ENCODE measurements around the gene DMTF1. TPM values are rescaled to one million over a fixed set of nuclear protein-coding genes. Genes with fewer than 3 reads are reported as not detected.
A peak's percentile ranks its signal among the peaks of the same experiment; 100 is the strongest.

DMTF1 gene
- total and polyA plus RNA-seq, 10 of the 15 experiments (the other 5 are each of a cell fraction or from before 2014, with no cell fraction given): 24.3 to 191 (median 72.0) TPM

DNA sequence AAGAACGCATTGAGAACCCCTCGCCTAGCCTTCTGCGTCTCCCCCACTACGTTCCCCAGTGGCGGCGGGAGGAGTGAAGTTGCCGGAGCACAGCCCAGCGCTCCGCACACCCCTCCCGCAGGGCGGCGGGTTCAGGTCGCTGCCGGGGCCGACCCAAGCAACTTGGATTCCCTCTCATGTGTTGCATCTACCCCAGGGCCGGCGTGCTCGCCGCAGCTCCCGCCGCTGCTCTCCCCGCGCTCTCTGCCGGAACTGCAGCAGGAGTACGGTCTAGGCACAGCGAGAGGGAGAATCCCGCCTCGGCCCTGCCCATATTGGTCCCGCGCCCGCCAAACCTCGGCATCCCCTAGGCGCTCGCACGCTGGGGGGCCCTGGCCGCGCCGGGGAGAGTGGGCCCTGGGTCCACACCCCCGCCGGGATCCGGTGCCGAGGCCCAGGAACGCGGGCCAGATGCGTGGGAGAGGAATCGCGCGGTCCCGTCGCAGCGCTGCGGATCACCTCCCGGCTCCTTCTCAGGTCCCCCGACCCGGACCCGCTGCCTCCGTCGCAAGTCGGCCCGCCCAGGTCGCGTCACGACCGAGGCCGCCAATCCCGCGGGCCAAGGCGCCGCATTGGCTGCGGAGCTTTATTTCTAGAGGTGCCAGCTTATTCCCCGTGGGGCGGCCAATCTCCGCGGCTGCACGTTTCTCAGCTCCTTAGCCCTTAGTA, 67.9 kb downstream of the DMTF1 start (continued):
- TF ChIP-seq, protein P1, sequence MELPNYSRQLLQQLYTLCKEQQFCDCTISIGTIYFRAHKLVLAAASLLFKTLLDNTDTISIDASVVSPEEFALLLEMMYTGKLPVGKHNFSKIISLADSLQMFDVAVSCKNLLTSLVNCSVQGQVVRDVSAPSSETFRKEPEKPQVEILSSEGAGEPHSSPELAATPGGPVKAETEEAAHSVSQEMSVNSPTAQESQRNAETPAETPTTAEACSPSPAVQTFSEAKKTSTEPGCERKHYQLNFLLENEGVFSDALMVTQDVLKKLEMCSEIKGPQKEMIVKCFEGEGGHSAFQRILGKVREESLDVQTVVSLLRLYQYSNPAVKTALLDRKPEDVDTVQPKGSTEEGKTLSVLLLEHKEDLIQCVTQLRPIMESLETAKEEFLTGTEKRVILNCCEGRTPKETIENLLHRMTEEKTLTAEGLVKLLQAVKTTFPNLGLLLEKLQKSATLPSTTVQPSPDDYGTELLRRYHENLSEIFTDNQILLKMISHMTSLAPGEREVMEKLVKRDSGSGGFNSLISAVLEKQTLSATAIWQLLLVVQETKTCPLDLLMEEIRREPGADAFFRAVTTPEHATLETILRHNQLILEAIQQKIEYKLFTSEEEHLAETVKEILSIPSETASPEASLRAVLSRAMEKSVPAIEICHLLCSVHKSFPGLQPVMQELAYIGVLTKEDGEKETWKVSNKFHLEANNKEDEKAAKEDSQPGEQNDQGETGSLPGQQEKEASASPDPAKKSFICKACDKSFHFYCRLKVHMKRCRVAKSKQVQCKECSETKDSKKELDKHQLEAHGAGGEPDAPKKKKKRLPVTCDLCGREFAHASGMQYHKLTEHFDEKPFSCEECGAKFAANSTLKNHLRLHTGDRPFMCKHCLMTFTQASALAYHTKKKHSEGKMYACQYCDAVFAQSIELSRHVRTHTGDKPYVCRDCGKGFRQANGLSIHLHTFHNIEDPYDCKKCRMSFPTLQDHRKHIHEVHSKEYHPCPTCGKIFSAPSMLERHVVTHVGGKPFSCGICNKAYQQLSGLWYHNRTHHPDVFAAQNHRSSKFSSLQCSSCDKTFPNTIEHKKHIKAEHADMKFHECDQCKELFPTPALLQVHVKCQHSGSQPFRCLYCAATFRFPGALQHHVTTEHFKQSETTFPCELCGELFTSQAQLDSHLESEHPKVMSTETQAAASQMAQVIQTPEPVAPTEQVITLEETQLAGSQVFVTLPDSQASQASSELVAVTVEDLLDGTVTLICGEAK (IDR thresholded peaks at IDR 0.05; ENCODE audit: borderline replicate concordance): no peak
- TF ChIP-seq, protein P2, sequence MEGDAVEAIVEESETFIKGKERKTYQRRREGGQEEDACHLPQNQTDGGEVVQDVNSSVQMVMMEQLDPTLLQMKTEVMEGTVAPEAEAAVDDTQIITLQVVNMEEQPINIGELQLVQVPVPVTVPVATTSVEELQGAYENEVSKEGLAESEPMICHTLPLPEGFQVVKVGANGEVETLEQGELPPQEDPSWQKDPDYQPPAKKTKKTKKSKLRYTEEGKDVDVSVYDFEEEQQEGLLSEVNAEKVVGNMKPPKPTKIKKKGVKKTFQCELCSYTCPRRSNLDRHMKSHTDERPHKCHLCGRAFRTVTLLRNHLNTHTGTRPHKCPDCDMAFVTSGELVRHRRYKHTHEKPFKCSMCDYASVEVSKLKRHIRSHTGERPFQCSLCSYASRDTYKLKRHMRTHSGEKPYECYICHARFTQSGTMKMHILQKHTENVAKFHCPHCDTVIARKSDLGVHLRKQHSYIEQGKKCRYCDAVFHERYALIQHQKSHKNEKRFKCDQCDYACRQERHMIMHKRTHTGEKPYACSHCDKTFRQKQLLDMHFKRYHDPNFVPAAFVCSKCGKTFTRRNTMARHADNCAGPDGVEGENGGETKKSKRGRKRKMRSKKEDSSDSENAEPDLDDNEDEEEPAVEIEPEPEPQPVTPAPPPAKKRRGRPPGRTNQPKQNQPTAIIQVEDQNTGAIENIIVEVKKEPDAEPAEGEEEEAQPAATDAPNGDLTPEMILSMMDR (IDR thresholded peaks at IDR 0.05 in 2 of 3, conservative IDR thresholded peaks at IDR 0.05 in 1 of 3; ENCODE audit: control insufficient read depth in 2 of 3, extremely low read depth in 1 of 3, insufficient read depth in 1 of 3, low read depth in 3 of 3, low read length in 3 of 3): 0 out of 6 replicates have a peak, but pooled peaks of 1 of the 3 experiments have one; percentile 0
- no peak for TF ChIP-seq RELA (IDR thresholded peaks at IDR 0.05; ENCODE audit: borderline replicate concordance, partially characterized antibody)

Measured in GM12878 (cell line).